ENCODE measurements around the gene PCSK4.
"Not testable (repeated sequence)": the region's sequence is repeated elsewhere in the genome, so short reads cannot be mapped to it uniquely, and the experiment has no call there.

PCSK4 gene

DNA sequence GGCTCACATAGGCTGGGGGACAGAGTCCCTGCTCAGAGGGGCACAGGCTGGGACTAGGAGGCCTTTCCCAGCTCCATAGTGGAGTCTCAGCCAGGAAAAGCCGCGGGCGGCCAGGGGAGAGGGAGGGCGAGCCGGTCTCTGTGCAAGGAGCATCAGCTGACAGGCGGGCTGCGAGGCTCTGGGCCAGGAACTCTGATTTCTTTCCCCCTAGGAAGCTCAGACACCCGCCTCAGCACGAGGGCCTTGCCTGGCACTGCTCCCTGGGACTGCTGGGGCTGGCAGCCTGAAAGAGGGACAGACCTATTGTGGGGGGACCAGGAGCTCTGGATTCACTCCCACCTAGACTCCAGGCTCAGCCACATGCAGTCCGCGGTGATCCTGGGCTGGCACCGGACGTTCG is 31.5 kb upstream of the PCSK4 start:
- no peak for DNase-seq

DNA sequence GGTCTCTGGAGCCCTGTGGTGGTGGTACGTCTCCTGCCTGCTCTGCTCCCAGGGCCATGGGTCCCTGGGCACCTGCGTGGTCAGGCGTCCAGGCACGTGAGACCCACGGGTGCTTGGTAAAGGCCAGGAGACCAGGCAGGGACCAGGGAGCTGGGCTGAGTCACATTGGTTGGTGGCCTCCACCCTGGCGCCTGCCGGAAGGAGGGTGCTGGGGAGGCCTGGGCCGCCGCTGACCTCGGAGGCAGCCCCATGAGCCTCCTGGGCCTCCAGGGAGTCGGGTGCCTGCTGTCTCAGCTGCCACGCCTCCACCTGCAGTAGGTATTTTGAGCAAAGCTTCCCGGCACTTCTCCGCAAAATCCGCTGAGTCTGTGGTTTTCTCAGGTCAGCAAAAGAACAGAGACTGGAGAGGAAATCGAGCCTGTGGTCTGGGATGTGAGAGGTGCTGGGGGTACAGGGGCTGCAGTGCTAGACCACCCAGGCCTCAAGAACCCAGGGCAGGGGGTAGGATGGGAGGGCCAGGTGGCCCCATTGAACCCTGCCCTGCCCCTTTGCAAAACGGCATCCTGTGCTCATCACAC is 30.1 kb upstream of the PCSK4 start:
- no peak for DNase-seq

GRCh38 chr19:1519802-1520201 is 29.7 kb upstream of the PCSK4 start:
- DNase-seq, result not testable (repeated sequence)

DNA sequence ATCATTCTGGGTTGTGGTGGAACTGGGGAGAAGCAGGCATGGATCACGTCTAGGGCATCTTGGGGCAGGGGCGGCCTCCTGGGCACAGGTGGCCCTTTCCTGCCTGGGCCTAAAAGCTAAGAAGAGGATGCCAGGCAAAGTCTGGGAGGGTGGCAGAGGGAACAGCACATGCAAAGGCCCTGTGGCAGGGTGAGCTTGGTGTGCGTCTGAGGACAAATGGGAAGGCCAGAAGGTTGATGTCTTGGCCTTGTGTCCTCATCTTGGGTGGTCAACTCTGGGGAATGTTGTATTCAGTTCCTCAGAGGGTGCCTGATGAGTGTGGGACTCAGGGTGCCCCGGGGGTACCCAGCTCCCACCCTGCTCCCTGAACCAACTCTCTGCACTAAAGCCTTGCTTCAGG is 28.3 kb upstream of the PCSK4 start:
- DNase-seq, result no peak

DNA sequence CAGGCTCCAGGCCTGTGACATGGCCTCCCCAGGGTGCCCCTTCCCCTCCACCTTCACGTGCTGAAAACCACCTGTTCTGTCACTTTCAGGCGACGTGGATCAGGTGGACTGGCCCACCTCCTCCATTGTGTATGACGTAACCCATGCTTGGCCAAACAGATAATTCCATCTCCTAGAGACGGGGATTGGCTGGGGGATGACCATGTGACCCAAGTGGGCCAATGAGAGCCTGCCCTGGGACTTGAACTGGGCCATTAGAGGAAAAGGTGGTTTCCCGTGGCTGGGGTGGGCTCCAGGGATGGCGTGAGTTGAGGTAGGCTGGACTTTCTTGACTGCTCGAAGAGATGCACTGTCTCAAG is 26.2 kb upstream of the PCSK4 start:
- DNase-seq, result no peak

- no peak for DNase-seq
These were observed 25.0 kb upstream of the PCSK4 start for GRCh38 chr19:1514986-1515721.

- DNase-seq, result no peak
These were observed 24.1 kb upstream of the PCSK4 start for GRCh38 chr19:1514295-1514661.

DNA sequence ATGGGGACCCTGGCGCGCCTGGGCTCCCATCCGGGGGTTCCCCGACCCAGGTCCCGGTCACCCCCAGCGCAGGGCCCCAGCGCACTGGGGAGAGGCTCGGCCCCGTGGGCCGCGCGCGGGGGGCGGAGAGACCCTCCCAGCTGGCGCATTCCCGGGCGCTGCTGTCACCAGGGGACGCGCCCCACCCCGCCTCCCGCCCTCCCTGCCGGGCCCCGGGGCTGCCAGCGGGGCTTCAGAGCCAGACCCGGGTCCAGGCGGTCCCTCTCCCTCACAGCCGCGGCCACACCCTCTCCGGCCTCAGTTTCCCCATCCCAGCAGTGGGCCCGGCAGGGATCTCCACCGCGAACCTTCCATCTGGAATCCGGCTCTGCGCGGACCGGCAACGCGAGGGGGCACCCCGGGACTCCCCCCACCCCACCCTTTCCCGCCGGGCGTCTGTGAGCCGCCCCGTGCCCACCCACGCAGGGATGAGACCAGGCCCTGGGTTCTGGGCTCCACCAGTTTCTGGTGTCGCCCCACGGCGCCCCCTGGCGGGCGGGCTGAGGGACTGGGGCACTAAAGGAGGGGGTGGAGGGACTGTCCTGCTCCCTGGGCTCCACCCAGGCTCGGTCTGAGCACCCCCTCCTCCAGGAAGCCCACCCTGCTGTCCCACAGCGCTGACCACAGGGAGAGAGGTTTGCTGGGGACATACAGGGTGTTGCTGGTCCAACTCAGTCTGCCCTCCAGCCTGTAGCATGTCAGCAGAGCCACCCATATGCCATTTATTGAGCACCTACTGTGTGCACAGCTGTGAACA is 23.5 kb upstream of the PCSK4 start:
- peak; percentile 52 for DNase-seq

- DNase-seq, result peak; percentile 73
These were observed 22.7 kb upstream of the PCSK4 start, which contains the start of gene ADAMTSL5 for GRCh38 chr19:1512671-1513498. Gene ADAMTSL5, minus strand, starts transcription at chr19:1513019. Its CDS starts 2,076 bp downstream, at chr19:1510943.

GRCh38 chr19:1511318-1512317 is 21.5 kb upstream of the PCSK4 start:
- no peak for DNase-seq

DNA sequence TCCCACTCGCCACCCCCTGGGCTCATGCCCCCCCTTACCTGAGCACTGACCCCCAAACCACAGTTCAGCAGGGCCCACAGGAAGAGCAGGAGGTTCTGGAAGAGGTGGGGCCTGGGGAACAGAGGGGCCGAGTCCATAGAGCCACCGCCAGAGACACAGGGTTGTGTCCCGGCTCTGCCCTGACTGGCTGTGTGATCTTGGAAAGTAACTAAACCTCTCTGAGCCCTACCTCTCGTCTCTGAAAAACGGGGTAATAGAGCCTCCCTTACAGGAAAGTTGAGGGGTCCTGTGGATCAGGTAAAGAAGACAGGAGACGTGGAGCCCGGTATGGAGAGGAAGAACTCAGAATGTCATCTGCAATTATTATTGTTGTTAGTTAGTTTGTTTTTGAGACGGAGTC is 20.7 kb upstream of the PCSK4 start:
- DNase-seq, result no peak

DNA sequence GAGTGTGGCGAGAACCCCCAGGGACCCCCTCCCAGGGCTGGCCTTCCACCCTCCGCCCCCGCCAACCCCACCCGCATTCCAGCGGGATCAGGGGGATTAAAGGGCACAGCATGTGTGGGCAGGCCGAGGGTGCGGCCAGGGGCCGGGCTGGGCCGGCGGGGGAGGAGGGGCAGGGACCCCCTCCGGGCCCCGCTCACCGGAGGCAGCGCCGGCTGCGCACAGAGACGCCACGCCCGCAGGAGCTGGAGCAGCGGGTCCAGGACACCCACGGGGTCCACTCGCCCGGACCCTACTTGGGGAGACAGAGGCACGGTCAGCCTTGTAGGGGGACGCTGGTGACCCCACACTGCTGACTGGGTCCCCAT is 20.3 kb upstream of the PCSK4 start:
- no peak for DNase-seq

GRCh38 chr19:1509602-1510441 is 19.7 kb upstream of the PCSK4 start:
- no peak for DNase-seq

GRCh38 chr19:1508507-1508856 is 18.3 kb upstream of the PCSK4 start:
- DNase-seq, result no peak

DNA sequence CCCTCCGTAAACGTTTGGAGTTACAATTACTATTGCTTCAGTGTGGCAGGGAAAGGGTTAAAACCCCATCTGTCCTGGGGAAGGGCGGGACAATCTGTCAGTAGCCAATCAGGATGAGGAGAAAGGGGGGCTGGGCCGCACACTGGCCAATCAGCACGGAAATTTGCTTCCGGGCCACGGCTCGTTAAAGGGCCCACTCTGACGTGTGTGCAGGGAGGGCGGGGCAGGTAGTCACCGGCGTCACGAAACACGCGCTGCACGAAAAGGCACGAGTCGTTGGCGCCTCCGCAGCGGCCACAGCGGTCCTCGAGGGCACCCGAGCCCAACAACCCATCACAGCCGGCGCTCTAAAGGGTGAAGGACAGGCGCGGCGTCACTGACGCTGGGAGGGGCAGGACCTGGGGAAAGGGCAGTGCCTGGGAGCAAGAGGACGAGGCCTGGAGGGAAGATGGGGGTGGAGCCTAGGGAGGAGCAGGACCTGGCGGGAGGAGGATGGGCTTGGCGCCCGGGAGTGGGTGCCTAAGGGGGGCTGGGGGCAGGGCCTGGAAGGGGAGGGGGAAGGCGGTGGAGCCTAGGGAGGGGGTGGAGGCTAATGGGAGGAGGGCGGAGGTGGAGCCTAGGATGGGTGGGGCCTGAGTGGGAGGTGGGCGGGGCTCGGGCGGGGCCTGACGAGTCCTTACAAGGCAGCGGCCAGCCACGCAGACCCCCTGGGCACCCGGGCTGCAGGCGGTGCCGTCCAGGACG is 17.8 kb upstream of the PCSK4 start:
- peak; percentile 91 for DNase-seq

GRCh38 chr19:1507192-1507660 is 17.1 kb upstream of the PCSK4 start:
- DNase-seq, result no peak

DNA sequence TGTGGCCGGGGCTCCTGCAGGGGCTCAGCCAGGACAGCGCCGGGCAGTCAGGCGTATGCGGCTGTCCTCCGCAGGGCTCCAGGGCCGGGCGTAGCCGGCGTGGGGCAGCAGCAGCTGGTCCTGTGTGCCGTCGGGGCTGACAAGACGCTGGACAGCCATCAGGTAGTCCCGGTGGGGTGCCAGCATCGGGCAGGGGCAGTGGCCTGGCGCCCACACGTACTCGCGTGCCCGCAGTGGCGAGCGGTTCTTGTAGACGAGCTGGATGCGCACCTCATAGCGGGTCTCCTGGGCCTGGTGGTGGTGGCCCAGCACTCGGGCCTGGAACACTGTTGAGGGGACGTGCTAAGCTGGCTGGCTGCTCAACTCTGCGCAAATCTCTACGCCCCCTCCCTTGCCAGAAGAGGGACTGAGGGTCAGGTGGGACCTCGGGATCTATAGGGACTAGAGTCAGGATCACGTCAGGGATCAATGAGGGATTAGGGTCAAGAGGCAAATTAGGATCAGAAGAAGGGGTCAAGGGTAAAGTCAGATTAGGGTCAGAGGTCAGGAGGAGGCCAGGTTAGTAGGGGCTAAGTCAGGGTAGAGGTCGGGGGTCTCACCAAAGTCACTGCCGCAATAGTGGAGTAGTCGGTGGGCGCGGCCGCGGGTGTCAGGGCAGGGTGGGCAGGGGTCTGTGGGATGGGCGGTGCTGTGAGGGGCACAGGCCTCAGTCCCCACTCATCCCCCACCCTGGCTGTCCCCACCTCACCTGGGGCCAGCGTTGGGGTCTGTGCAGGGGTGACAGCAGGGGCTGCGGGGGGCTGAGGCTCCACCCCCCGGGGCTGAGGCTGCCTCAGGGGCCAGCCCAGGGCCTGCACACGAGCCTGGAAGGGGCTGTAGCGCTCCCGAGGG is 16.1 kb upstream of the PCSK4 start:
- DNase-seq, result no peak

- no peak for DNase-seq
These were observed 14.9 kb upstream of the PCSK4 start for GRCh38 chr19:1505012-1505411.
